Panc1 (cell line): ENCODE data around the gene PORCN. TPM values are rescaled to one million over a fixed set of nuclear protein-coding genes. Genes with fewer than 3 reads are reported as not detected.

Source experiments
- ATAC-seq: fragments of 200-7000 bp; cut with Tn5 transposase; 2 replicates; pipeline ENCODE4 v1.9.1; 2020; ENCODE audit warnings: mild to moderate bottlenecking, moderate library complexity
- BruUV-seq: library from RNA; stranded (reverse); fragments of 400-500 nt; replicated peaks from 2 replicates; lab custom pipeline; 2021; lab: Mats Ljungman, UMichigan
- CTCF ChIA-PET: fragments of 300-600 bp; sonication (Branson Sonifier 250); formaldehyde crosslinking; loops from one replicate; lab custom pipeline; 2022; ENCODE audit warnings: antibody characterized with exemption; lab: Charles Lee
- POLR2A ChIA-PET: fragments of 300-600 bp; sonication (Branson Sonifier 250); formaldehyde crosslinking; loops from one replicate; lab custom pipeline; 2022; ENCODE audit warnings: antibody characterized with exemption; lab: Charles Lee
- DNase-seq: peaks from one replicate; pipeline ENCODE4 v3.0.0-alpha.2; 2010; ENCODE audit warnings: low read depth, low spot score
- H3K27ac ChIP-seq: 2 replicates; pipeline ENCODE4 v1.5.1; 2011; ENCODE audit warnings: mild to moderate bottlenecking, low read length, inconsistent platforms
- H3K27me3 ChIP-seq: fragments of 200-500 bp; sonication (Bioruptor generic); 2 replicates; pipeline ENCODE4 v1.6.0; 2014; ENCODE audit warnings: low read length, inconsistent platforms; ENCODE audit not compliant: control insufficient read depth, insufficient read depth
- H3K36me3 ChIP-seq: fragments of 200-500 bp; sonication (Bioruptor generic); 2 replicates; pipeline ENCODE4 v1.5.1; 2014; ENCODE audit warnings: inconsistent platforms, mild to moderate bottlenecking, low read length, moderate library complexity; ENCODE audit not compliant: control insufficient read depth, insufficient read depth
- H3K4me1 ChIP-seq: 2 replicates; pipeline ENCODE4 v1.5.1; 2011; ENCODE audit warnings: inconsistent platforms, mild to moderate bottlenecking, low read length, moderate library complexity; ENCODE audit not compliant: control insufficient read depth, insufficient read depth
- H3K4me3 ChIP-seq, 2 experiments: 2 replicates each; pipeline ENCODE4 v1.5.1; 2011 to 2012; ENCODE audit warnings: low read depth in 2 of 2, low read length in 2 of 2, mild to moderate bottlenecking in 2 of 2, inconsistent platforms in 1 of 2, moderate library complexity in 1 of 2
- H3K9me3 ChIP-seq: fragments of 200-500 bp; sonication (Bioruptor generic); 2 replicates; pipeline ENCODE4 v1.5.1; 2014; ENCODE audit warnings: low read depth, mild to moderate bottlenecking, inconsistent platforms, low read length, moderate library complexity; ENCODE audit not compliant: control insufficient read depth, insufficient read depth
- CTCF ChIP-seq: fragments of 450-650 bp; IDR thresholded peaks from 2 replicates; pipeline ENCODE4 v1.5.1; 2017; ENCODE audit warnings: mild to moderate bottlenecking
- POLR2AphosphoS5 ChIP-seq: IDR thresholded peaks from 2 replicates; pipeline ENCODE4 v1.6.1; 2012; ENCODE audit warnings: mild to moderate bottlenecking, low read depth, low read length, moderate library complexity
- REST ChIP-seq, 2 experiments: IDR thresholded peaks; 2 replicates each; pipeline ENCODE4 v1.6.1; 2011 to 2012; ENCODE audit warnings: low read depth in 2 of 2, control low read depth in 1 of 2, low read length in 1 of 2, mild to moderate bottlenecking in 1 of 2, moderate library complexity in 1 of 2; ENCODE audit not compliant: insufficient read depth in 1 of 2
- SIN3A ChIP-seq: IDR thresholded peaks from 2 replicates; pipeline ENCODE4 v1.6.1; 2012; ENCODE audit warnings: low read depth, mild to moderate bottlenecking, low read length, moderate library complexity, borderline replicate concordance; ENCODE audit not compliant: insufficient read depth
- TCF7L2 ChIP-seq: IDR thresholded peaks from 2 replicates; pipeline ENCODE4 v1.6.1; 2011; ENCODE audit warnings: mild to moderate bottlenecking, low read depth, low read length, inconsistent platforms
- in situ Hi-C: cut with HindIII; loops from 2 replicates; pipeline ENCODE4 v1.10.0; 2016; ENCODE audit warnings: low sequenced_read_pairs, low pct_unique_long_range_greater_than_20kb
- intact Hi-C: fragments of 100-400 bp; cut with micrococcal nuclease; formaldehyde crosslinking; loops from one replicate; pipeline ENCODE4 v1.10.0; 2022; ENCODE audit not compliant: unreplicated experiment
- total RNA-seq: library from RNA; stranded (reverse); gene quantifications from one replicate; pipeline ENCODE4 v1.2.1, GENCODE V29; 2021; ENCODE audit not compliant: unreplicated experiment

PORCN gene
- total RNA-seq, 1 experiment from 2014 or later, result 8.6 TPM

- Histone ChIP-seq H3K4me3 (no peak overlapping the region), H3K27me3 (no peaks in the 10 kb centered on the region), H3K27ac (no peak overlapping the region), H3K4me1 (no peaks in the 10 kb centered on the region), H3K9me3 (no peaks in the 10 kb centered on the region), H3K36me3 (no peaks in the 10 kb centered on the region)
- intact Hi-C loops (no loop called here), in situ Hi-C loops (no loop called here)
- ATAC-seq (no peak), DNase-seq (no peak)
- BruUV-seq, result no TSS peak
- TF ChIP-seq POLR2AphosphoS5, result no peak
- no peak for TF ChIP-seq CTCF
- no peak for TF ChIP-seq REST (IDR thresholded peaks at IDR 0.05; ENCODE audit: insufficient read depth in 1 of 2, low read depth in 2 of 2, low read length in 1 of 2)
- no peak for TF ChIP-seq SIN3A
- POLR2A ChIA-PET, result no interaction called here
- CTCF ChIA-PET, result no interaction called here
Measured at GRCh38 chrX:48496660-48497059, 12.1 kb upstream of the PORCN start.

GRCh38 chrX:48497871-48498270, 10.9 kb upstream of the PORCN start:
- no peaks in the 10 kb centered on the region for H3K36me3 ChIP-seq
- no TSS peak for BruUV-seq
- H3K27me3 ChIP-seq, result no peaks in the 10 kb centered on the region
- TF ChIP-seq SIN3A (no peak), CTCF (no peak), TCF7L2 (no peak), REST (IDR thresholded peaks at IDR 0.05; ENCODE audit: insufficient read depth in 1 of 2, low read depth in 2 of 2, low read length in 1 of 2) (no peak), POLR2AphosphoS5 (no peak)
- CTCF ChIA-PET, result no interaction called here
- ATAC-seq, result no peak
- intact Hi-C loops (no loop called here), in situ Hi-C loops (no loop called here)
- no peak for DNase-seq
- no peaks in the 10 kb centered on the region for H3K4me1 ChIP-seq
- H3K4me3 ChIP-seq, result no peak overlapping the region
- POLR2A ChIA-PET, result no interaction called here
- H3K27ac ChIP-seq, result no peak overlapping the region
- no peaks in the 10 kb centered on the region for H3K9me3 ChIP-seq
